PFSK-1 (cell line): ENCODE data around the gene CFP.

Experiments
- FOXP2 ChIP-seq: optimal IDR thresholded peaks from 2 replicates; pipeline ENCODE3; 2011; ENCODE audit warnings: borderline replicate concordance, control low read depth, inconsistent platforms; ENCODE audit not compliant: insufficient read depth; ENCODE audit errors: extremely low read length, extremely low read depth
- POLR2AphosphoS5 ChIP-seq: IDR thresholded peaks from 2 replicates; pipeline ENCODE4 v1.6.1; 2012; ENCODE audit warnings: low read depth, mild to moderate bottlenecking, control low read depth, low read length, moderate library complexity
- SIN3A ChIP-seq: IDR thresholded peaks from 2 replicates; pipeline ENCODE4 v1.6.1; 2012; ENCODE audit warnings: mild to moderate bottlenecking, low read length, moderate library complexity, borderline replicate concordance; ENCODE audit not compliant: insufficient read depth
- TAF1 ChIP-seq: IDR thresholded peaks from 2 replicates; pipeline ENCODE4 v1.6.1; 2012; ENCODE audit warnings: low read length, control low read depth, borderline replicate concordance; ENCODE audit not compliant: insufficient read depth
- TF ChIP-seq, protein P1 (sequence below), 2 experiments: IDR thresholded peaks; 2 replicates each; pipeline versions ENCODE4 v1.6.1 to v1.8.0; 2011 to 2012; ENCODE audit warnings: low read depth in 2 of 2, low read length in 2 of 2, control low read depth in 1 of 2, inconsistent platforms in 1 of 2, mild to moderate bottlenecking in 1 of 2, moderate library complexity in 1 of 2; ENCODE audit not compliant: insufficient read depth in 1 of 2

The CFP gene

DNA sequence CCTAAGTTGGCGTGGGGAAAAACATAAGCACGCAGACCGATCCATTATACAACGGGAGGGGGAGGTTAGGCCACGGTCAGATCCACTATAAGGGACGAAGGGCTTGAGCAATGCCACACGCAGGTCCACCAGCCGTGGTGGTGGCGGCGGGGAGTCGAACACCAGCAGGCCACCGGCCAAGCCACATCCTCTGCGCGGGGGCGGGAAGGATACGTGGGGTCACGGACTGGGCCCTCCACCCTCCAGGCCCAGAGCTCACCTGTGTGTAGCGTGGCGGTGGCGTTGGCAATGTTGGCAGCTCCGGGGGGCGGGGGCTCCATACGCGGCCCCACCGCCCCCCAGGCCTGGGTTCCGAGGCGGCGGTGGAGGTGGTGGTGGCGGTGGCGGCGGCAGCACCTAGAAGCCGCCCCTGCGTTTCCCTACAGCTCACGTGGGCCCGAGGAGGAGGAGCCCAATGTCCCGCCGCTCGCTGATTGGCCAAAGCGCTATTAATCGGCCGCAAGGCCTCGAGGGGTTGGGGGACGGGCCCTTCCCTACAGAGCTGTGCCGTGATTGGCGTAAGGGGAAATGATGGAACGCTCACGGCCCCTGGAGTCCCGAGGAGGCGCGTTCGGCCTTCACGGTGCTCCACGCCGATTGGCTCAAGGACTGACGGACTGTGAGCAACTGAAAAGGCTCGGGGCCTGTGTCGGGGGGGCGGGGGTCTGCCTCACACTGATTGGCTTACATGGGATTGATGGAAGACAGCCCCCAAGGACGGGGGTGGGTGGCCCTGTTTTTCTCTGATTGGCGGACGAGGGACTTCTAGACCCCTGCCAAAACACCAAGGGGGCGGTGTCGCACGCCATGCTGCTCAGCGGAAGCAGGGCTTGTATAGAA is 20.7 kb upstream of the CFP start, which contains the start of gene ELK1:
Gene ELK1, minus strand, starts transcription at position 400 of the 879 bp plus-strand sequence. CDS start 9,122 bp downstream, outside the sequence.
- TF ChIP-seq SIN3A = peak; percentile 84; the same call in 1 of the 2 replicates
- 0 out of 2 replicates have a peak, but pooled peaks have one; percentile 16 for TF ChIP-seq POLR2AphosphoS5
- TF ChIP-seq FOXP2 = no peak
- TF ChIP-seq, protein P1, sequence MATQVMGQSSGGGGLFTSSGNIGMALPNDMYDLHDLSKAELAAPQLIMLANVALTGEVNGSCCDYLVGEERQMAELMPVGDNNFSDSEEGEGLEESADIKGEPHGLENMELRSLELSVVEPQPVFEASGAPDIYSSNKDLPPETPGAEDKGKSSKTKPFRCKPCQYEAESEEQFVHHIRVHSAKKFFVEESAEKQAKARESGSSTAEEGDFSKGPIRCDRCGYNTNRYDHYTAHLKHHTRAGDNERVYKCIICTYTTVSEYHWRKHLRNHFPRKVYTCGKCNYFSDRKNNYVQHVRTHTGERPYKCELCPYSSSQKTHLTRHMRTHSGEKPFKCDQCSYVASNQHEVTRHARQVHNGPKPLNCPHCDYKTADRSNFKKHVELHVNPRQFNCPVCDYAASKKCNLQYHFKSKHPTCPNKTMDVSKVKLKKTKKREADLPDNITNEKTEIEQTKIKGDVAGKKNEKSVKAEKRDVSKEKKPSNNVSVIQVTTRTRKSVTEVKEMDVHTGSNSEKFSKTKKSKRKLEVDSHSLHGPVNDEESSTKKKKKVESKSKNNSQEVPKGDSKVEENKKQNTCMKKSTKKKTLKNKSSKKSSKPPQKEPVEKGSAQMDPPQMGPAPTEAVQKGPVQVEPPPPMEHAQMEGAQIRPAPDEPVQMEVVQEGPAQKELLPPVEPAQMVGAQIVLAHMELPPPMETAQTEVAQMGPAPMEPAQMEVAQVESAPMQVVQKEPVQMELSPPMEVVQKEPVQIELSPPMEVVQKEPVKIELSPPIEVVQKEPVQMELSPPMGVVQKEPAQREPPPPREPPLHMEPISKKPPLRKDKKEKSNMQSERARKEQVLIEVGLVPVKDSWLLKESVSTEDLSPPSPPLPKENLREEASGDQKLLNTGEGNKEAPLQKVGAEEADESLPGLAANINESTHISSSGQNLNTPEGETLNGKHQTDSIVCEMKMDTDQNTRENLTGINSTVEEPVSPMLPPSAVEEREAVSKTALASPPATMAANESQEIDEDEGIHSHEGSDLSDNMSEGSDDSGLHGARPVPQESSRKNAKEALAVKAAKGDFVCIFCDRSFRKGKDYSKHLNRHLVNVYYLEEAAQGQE (IDR thresholded peaks at IDR 0.05; ENCODE audit: insufficient read depth in 1 of 2, low read depth in 2 of 2, low read length in 2 of 2) = no peak
- TF ChIP-seq TAF1 = no peak; the same call in 1 of the 2 replicates

GRCh38 chrX:47649781-47650163 is 20.0 kb upstream of the CFP start:
- TF ChIP-seq FOXP2 (no peak), POLR2AphosphoS5 (no peak), TAF1 (no peak), SIN3A (no peak)
- TF ChIP-seq, protein P1 (IDR thresholded peaks at IDR 0.05; ENCODE audit: insufficient read depth in 1 of 2, low read depth in 2 of 2, low read length in 2 of 2) = no peak

DNA sequence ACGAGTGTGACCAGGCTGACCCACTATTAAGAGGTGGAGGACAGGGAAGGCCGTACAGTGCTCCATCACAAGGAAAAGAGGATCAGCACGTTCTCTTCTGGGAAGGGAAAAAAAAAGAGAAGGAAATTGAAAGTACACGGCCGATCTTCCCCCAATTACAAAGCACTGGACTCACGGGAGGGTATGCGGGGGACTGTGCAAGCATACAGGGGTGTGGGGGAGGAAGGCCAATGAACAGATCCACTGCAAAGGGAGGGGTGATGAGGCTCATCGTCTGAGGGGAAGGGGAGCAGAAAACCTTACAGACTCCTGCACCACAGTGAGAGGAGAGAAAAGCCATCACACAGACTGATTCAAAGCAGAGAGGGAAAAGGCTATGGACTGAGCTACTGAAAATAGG is 19.5 kb upstream of the CFP start:
- TF ChIP-seq, protein P1 (IDR thresholded peaks at IDR 0.05; ENCODE audit: insufficient read depth in 1 of 2, low read depth in 2 of 2, low read length in 2 of 2) = no peak
- TF ChIP-seq SIN3A (no peak), FOXP2 (no peak), TAF1 (no peak), POLR2AphosphoS5 (no peak)

DNA sequence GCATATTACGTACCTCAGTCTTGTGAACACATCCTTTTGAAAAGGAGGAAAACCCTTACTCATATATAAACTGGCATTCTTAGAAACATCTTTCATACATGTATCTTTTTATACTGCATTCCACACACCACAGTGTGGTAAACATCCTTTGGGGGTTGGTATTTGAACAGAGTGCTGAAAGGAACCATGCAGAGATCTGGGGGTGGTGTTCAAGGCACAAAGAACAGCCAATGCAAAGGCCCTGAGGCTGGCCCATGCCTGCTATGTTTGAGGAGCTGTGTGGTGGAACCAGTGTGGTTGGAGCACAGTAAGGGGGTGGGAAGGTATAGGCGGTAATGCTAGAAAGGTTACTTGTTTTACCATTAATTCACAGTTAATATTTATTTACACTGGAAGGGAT is 18.6 kb upstream of the CFP start:
- TF ChIP-seq, protein P1 (IDR thresholded peaks at IDR 0.05; ENCODE audit: insufficient read depth in 1 of 2, low read depth in 2 of 2, low read length in 2 of 2) = no peak
